AG20443 (cell line): ENCODE results near the gene TCF7L2.
A peak's percentile ranks its signal among the peaks of the same experiment; 100 is the strongest.

Experiments
- DNase-seq: peaks from one replicate; pipeline ENCODE4 v3.0.0; 2012; ENCODE audit warnings: low spot score, mixed read lengths

The TCF7L2 gene

DNA sequence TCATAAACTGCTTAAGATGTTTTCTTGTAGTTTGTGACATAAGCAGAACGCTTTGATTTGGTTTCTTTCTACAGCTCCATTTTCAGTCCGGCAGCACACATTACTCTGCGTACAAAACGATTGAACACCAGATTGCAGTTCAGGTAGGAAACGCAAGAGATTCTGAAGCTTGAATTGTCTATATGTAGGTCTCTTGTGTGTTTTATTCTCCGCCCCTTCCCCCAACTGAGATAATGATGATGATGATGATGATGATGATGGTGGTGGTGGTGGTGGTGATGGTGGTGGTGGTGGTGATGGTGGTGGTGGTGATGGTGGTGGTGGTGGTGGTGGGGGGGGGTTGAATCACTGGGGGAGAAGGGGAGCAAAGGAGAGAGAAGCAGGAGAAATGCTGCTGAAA, 14.4 kb downstream of the TCF7L2 start:
- DNase-seq = no peak

- DNase-seq = no peak
Measured at GRCh38 chr10:112966194-112966855, 16.3 kb downstream of the TCF7L2 start.

GRCh38 chr10:112967200-112967599, 17.2 kb downstream of the TCF7L2 start:
- no peak for DNase-seq

DNA sequence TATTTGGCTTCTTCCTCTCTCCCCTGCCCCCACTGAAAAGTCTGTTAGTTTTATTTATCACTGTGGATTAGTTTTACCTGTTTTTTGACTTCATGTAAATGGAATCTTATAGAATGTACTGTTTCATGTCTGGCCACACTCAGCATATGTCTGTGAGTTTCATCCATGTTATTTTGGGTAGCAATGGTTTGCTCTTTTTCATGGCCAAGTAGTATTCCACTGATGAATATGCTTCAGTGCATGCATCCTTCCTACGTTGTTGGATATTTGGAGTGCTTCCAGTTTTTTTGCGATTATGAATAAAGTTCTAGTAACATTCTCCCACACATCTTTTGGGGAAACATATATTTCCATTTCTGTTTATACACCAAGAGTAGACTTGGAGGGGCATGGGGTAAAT, 19.1 kb downstream of the TCF7L2 start:
- DNase-seq = no peak

DNA sequence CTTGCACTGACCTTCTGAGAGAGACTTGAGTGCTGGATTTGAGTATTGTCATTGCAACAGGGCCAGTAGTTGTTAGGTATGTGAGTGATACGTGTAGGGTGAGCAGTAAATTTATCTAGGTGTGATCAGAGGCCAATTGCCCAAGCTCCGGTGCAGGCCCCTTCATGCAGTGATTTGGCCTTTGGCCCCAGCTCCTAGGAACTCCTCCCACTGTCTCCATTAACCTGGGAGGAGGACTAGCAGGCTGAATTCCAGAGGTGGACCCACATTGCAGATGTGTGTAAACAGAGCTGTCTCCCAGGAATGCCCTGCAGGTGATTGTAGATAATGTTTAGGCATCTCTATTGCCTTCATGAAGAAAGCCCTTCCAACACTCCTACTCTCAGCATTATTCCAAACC, 19.5 kb downstream of the TCF7L2 start:
- DNase-seq = no peak

DNA sequence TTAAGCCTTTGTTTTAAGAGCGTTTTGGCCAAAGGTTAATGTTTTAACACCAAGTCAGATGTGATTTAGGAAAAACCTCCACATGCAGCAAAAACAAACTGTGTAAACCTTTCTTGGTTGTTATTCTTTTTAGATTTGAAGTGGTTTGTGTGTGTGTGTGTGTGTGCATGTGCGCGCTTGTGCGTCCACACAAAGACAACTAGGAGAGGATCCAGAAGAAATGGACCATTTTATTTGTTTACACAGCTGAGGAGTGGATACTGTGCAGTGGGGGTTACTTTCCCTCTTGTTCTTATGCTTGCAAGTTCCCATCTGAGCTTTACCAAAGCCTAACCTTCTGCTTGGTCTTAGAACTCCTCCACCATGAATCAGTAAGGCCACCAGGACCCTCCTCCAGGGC, 20.0 kb downstream of the TCF7L2 start:
- no peak for DNase-seq

DNA sequence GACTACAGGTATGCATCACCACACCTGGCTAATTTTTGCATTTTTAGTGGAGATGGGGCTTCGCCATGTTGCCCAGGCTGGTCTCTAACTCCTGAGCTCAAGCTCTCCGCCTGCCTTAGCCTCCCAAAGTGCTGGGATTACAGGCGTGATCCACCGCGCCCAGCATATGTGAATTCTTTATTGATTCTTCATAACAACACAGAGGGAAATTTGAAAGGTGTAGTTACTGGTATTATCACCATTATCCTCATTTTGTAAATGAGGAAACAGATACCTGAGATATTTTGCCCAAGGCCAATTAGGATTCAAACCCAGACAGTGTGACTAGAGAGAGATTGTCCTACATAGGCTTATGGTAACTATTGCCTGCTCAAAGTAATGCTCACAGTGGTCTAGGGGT, 22.6 kb downstream of the TCF7L2 start:
- DNase-seq = no peak

GRCh38 chr10:112973046-112973445, 23.0 kb downstream of the TCF7L2 start:
- no peak for DNase-seq

GRCh38 chr10:112973805-112974204, 23.8 kb downstream of the TCF7L2 start:
- no peak for DNase-seq

DNA sequence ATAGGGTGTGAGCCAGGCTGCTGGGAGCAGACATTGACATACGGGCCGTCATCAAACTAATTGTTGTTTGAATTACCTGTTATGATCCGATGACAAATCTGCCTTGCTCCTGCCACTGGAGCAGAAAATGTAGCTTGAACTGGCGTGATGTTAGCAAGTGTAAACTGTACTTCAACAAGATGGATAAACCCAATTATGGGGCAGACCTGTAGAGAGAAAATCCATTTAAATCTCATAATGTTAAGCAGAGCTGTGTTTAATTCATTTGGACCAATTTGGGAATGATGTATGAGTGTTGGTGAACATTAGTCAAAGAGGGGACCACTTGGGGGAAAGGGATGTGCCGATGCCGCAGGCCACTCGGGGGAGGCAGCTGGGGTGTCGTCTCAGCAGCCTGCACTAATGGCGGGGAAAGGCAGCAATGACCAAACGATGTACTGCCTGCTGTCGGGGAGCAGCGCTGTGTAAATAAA, 27.4 kb downstream of the TCF7L2 start:
- DNase-seq = no peak

DNA sequence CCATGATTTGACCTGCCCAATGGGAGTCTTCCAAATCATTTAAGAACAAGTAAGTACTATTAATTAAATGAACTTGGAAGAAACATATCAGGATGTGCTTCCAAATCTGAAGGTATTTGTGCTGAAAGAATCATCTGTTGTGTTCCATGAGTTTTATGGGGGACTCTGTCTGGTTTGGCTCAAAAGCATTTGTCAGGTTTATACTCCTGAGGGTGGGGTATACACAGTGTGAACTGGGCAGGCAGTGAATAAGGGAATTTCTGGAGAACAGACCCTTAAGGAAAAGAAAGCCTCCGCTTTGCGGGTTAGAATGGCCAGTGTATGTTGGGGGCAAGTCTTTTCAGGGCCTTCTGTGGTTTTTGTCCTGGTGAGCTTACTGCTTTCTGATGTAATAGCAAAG, 29.9 kb downstream of the TCF7L2 start:
- no peak for DNase-seq

DNA sequence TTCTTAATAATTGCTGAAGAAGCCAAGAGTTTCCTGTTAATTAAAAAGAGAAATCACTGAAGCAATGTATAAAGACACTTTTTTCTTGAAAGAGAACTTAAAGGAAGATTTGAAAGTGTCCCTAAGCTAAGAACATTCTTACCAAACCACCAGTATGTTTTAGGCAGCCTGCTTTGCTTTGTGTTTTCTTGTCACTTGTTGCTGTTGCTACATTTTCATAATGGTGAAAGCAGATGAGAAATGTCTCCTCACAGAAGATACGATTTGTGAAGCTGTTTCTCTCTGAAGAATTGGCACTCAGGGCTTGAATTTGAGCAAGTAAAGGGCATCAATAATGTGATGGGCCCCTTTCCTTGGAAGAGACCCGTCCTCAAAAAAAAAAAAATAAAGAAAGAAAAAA, 30.9 kb downstream of the TCF7L2 start:
- no peak for DNase-seq

- no peak for DNase-seq
Measured at GRCh38 chr10:112981553-112981952, 31.5 kb downstream of the TCF7L2 start.

- no peak for DNase-seq
Measured at GRCh38 chr10:112983444-112984056, 33.5 kb downstream of the TCF7L2 start.

- no peak for DNase-seq
Measured at GRCh38 chr10:112984756-112985155, 34.7 kb downstream of the TCF7L2 start.

- peak; percentile 40 for DNase-seq
Measured at GRCh38 chr10:112985690-112986543, 35.9 kb downstream of the TCF7L2 start.

- DNase-seq = no peak
Measured at GRCh38 chr10:112986544-112987190, 36.6 kb downstream of the TCF7L2 start.

GRCh38 chr10:112988839-112989406, 38.9 kb downstream of the TCF7L2 start:
- DNase-seq = no peak

- DNase-seq = no peak
Measured at GRCh38 chr10:112989826-112990225, 39.8 kb downstream of the TCF7L2 start.

- DNase-seq = no peak
Measured at GRCh38 chr10:112990271-112990670, 40.2 kb downstream of the TCF7L2 start.

GRCh38 chr10:112991888-112992491, 41.9 kb downstream of the TCF7L2 start:
- no peak for DNase-seq

- DNase-seq = no peak
Measured at GRCh38 chr10:112996462-112996861, 46.4 kb downstream of the TCF7L2 start.
